ENCODE results near the gene JADE2.

DNA sequence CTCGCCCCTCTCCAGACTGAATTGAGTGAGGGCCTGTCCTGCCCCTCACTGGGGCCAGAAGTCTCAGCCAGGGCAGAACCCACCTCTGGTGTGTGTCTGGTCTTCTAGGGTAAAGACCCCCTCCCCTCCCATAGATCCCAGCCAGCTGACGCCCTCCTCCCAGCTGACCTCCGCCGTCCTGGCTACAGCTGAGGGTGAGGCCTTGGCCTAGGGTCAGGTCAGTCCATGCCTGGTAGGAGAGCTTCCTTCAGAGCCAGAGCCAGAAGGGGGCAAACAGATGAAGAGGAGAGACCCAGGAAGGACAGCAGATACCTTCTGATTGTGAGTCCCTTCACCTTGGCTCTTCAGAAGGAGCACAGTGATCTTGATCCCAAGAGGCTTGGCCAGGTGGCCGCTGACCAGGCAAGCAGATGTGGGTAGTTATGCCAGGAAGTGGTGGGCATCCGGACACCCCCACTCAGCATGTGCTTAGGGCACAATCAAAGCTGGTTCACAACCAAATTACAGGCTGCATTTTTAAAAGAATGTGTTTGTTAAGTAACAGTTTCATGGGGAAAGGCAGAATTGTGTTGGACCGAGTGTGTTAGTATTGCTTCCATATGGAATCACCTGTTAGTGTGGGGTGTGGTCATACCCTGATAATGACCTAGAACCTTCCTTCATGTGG is 29.9 kb downstream of the JADE2 start:
- TF ChIP-seq YY1 (IDR thresholded peaks at IDR 0.05; ENCODE audit: extremely low read depth, insufficient replicate concordance, low read depth, low read length) (no peak), POLR2A (IDR thresholded peaks at IDR 0.05; ENCODE audit: borderline replicate concordance, extremely low read depth, insufficient read depth, insufficient read length) (no peak), CTCF (IDR thresholded peaks at IDR 0.05 in 2 of 3, conservative IDR thresholded peaks at IDR 0.05 in 1 of 3; ENCODE audit: borderline replicate concordance in 1 of 3, insufficient read depth in 1 of 3, low read depth in 2 of 3, low read length in 2 of 3) (no peak)
